ENCODE results near the gene THBD. TPM values are rescaled to one million over a fixed set of nuclear protein-coding genes. Genes with fewer than 3 reads are reported as not detected.

THBD gene
- total and polyA plus RNA-seq, 2 experiments from 2014 or later, result 0.10 to 0.97 TPM

DNA sequence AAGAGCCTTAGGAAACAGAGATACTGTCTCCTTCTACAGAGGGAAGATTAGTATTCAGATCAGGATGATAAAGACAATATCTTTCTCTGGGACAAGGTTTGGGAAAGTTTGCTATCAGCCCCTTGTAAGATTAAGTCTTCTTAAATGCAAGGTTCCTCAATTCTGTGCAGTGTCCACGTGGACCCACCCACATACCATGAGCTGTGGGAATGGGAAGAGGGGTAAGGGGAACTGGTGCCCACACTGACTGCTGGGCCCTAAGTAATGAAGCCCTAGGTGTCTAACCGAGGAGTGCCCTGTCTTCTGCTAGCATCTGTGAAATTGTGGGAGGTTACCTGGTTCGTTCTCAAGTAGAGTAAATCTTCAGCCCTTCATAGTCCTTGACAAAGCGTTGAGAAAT, 20.1 kb downstream of the THBD start:
- H3K27ac Mint-ChIP-seq, result no peak overlapping the region
- ATAC-seq, result no peak

More for the DNA sequence above, 20.1 kb downstream of the THBD start:
- DNase-seq (ENCODE audit: low spot score), result no peak
- no peaks in the 10 kb centered on the region for H3K36me3 ChIP-seq (ENCODE audit: insufficient read depth)
- no peak overlapping the region for H3K4me3 ChIP-seq
- H3K9me2 ChIP-seq (ENCODE audit: insufficient read depth), result 0 out of 2 replicates have a peak, but pooled peaks cover 6% of the 10 kb centered on the region
- H3K4me2 ChIP-seq, result no peak overlapping the region
- no peaks in the 10 kb centered on the region for H4K20me1 ChIP-seq (replicated peaks; ENCODE audit: insufficient read depth)
- Mint-ChIP-seq H3K4me3 (no peak overlapping the region), H3K4me1 (no peaks in the 10 kb centered on the region; the same call in 2 of the 3 replicates), H3K9me3 (no peaks in the 10 kb centered on the region), H3K27me3 (ENCODE audit: insufficient read depth, low read depth, poor library complexity) (peaks cover 8% of the 10 kb centered on the region), H3K36me3 (ENCODE audit: low read depth) (no peaks in the 10 kb centered on the region)
- H3K27ac ChIP-seq (ENCODE audit: low read depth), result no peak overlapping the region
- peaks cover 8% of the 10 kb centered on the region for H3K27me3 ChIP-seq (ENCODE audit: insufficient read depth)
- H3K79me2 ChIP-seq (replicated peaks; ENCODE audit: insufficient read depth), result no peaks in the 10 kb centered on the region
- no peaks in the 10 kb centered on the region for H3K4me1 ChIP-seq (ENCODE audit: insufficient read depth)
- TF ChIP-seq EZH2 (IDR thresholded peaks at IDR 0.05; ENCODE audit: low read depth, unreplicated experiment) (no peak), NANOG (IDR thresholded peaks at IDR 0.05; ENCODE audit: borderline replicate concordance) (no peak), ZNF331 (CRISPR knock-in tag; IDR thresholded peaks at IDR 0.05; ENCODE audit: low read depth) (no peak), POLR2AphosphoS5 (IDR thresholded peaks at IDR 0.05; ENCODE audit: low read depth) (no peak), JUNB (IDR thresholded peaks at IDR 0.05; ENCODE audit: unreplicated experiment) (no peak), ZNF114 (CRISPR knock-in tag; IDR thresholded peaks at IDR 0.05) (no peak), EZH2phosphoT487 (IDR thresholded peaks at IDR 0.05; ENCODE audit: unreplicated experiment) (no peak), STAT1 (IDR thresholded peaks at IDR 0.05; ENCODE audit: unreplicated experiment) (no peak), CREB1 (CRISPR knock-in tag; IDR thresholded peaks at IDR 0.05; ENCODE audit: low read depth) (no peak)
- TF ChIP-seq, protein P1, sequence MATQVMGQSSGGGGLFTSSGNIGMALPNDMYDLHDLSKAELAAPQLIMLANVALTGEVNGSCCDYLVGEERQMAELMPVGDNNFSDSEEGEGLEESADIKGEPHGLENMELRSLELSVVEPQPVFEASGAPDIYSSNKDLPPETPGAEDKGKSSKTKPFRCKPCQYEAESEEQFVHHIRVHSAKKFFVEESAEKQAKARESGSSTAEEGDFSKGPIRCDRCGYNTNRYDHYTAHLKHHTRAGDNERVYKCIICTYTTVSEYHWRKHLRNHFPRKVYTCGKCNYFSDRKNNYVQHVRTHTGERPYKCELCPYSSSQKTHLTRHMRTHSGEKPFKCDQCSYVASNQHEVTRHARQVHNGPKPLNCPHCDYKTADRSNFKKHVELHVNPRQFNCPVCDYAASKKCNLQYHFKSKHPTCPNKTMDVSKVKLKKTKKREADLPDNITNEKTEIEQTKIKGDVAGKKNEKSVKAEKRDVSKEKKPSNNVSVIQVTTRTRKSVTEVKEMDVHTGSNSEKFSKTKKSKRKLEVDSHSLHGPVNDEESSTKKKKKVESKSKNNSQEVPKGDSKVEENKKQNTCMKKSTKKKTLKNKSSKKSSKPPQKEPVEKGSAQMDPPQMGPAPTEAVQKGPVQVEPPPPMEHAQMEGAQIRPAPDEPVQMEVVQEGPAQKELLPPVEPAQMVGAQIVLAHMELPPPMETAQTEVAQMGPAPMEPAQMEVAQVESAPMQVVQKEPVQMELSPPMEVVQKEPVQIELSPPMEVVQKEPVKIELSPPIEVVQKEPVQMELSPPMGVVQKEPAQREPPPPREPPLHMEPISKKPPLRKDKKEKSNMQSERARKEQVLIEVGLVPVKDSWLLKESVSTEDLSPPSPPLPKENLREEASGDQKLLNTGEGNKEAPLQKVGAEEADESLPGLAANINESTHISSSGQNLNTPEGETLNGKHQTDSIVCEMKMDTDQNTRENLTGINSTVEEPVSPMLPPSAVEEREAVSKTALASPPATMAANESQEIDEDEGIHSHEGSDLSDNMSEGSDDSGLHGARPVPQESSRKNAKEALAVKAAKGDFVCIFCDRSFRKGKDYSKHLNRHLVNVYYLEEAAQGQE (IDR thresholded peaks at IDR 0.05; ENCODE audit: unreplicated experiment), result no peak
- TF ChIP-seq, protein P2, sequence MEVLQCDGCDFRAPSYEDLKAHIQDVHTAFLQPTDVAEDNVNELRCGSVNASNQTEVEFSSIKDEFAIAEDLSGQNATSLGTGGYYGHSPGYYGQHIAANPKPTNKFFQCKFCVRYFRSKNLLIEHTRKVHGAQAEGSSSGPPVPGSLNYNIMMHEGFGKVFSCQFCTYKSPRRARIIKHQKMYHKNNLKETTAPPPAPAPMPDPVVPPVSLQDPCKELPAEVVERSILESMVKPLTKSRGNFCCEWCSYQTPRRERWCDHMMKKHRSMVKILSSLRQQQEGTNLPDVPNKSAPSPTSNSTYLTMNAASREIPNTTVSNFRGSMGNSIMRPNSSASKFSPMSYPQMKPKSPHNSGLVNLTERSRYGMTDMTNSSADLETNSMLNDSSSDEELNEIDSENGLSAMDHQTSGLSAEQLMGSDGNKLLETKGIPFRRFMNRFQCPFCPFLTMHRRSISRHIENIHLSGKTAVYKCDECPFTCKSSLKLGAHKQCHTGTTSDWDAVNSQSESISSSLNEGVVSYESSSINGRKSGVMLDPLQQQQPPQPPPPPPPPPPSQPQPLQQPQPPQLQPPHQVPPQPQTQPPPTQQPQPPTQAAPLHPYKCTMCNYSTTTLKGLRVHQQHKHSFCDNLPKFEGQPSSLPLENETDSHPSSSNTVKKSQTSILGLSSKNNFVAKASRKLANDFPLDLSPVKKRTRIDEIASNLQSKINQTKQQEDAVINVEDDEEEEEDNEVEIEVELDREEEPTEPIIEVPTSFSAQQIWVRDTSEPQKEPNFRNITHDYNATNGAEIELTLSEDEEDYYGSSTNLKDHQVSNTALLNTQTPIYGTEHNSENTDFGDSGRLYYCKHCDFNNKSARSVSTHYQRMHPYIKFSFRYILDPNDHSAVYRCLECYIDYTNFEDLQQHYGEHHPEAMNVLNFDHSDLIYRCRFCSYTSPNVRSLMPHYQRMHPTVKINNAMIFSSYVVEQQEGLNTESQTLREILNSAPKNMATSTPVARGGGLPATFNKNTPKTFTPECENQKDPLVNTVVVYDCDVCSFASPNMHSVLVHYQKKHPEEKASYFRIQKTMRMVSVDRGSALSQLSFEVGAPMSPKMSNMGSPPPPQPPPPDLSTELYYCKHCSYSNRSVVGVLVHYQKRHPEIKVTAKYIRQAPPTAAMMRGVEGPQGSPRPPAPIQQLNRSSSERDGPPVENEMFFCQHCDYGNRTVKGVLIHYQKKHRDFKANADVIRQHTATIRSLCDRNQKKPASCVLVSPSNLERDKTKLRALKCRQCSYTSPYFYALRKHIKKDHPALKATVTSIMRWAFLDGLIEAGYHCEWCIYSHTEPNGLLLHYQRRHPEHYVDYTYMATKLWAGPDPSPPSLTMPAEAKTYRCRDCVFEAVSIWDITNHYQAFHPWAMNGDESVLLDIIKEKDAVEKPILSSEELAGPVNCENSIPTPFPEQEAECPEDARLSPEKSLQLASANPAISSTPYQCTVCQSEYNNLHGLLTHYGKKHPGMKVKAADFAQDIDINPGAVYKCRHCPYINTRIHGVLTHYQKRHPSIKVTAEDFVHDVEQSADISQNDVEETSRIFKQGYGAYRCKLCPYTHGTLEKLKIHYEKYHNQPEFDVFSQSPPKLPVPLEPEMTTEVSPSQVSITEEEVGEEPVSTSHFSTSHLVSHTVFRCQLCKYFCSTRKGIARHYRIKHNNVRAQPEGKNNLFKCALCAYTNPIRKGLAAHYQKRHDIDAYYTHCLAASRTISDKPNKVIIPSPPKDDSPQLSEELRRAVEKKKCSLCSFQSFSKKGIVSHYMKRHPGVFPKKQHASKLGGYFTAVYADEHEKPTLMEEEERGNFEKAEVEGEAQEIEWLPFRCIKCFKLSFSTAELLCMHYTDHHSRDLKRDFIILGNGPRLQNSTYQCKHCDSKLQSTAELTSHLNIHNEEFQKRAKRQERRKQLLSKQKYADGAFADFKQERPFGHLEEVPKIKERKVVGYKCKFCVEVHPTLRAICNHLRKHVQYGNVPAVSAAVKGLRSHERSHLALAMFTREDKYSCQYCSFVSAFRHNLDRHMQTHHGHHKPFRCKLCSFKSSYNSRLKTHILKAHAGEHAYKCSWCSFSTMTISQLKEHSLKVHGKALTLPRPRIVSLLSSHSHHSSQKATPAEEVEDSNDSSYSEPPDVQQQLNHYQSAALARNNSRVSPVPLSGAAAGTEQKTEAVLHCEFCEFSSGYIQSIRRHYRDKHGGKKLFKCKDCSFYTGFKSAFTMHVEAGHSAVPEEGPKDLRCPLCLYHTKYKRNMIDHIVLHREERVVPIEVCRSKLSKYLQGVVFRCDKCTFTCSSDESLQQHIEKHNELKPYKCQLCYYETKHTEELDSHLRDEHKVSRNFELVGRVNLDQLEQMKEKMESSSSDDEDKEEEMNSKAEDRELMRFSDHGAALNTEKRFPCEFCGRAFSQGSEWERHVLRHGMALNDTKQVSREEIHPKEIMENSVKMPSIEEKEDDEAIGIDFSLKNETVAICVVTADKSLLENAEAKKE (CRISPR knock-in tag; IDR thresholded peaks at IDR 0.05), result no peak
- TF ChIP-seq, protein P3, sequence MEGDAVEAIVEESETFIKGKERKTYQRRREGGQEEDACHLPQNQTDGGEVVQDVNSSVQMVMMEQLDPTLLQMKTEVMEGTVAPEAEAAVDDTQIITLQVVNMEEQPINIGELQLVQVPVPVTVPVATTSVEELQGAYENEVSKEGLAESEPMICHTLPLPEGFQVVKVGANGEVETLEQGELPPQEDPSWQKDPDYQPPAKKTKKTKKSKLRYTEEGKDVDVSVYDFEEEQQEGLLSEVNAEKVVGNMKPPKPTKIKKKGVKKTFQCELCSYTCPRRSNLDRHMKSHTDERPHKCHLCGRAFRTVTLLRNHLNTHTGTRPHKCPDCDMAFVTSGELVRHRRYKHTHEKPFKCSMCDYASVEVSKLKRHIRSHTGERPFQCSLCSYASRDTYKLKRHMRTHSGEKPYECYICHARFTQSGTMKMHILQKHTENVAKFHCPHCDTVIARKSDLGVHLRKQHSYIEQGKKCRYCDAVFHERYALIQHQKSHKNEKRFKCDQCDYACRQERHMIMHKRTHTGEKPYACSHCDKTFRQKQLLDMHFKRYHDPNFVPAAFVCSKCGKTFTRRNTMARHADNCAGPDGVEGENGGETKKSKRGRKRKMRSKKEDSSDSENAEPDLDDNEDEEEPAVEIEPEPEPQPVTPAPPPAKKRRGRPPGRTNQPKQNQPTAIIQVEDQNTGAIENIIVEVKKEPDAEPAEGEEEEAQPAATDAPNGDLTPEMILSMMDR (conservative IDR thresholded peaks at IDR 0.05; ENCODE audit: low read depth in 2 of 2), result no peak
- TF ChIP-seq, protein P4, sequence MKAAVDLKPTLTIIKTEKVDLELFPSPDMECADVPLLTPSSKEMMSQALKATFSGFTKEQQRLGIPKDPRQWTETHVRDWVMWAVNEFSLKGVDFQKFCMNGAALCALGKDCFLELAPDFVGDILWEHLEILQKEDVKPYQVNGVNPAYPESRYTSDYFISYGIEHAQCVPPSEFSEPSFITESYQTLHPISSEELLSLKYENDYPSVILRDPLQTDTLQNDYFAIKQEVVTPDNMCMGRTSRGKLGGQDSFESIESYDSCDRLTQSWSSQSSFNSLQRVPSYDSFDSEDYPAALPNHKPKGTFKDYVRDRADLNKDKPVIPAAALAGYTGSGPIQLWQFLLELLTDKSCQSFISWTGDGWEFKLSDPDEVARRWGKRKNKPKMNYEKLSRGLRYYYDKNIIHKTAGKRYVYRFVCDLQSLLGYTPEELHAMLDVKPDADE (IDR thresholded peaks at IDR 0.05), result no peak
- no peaks in the 10 kb centered on the region for H3F3A ChIP-seq (replicated peaks; ENCODE audit: low read depth)
- no peak overlapping the region for H2AFZ ChIP-seq
